IMR-90 (cell line): ENCODE results near the gene NR2C2.

ENCODE experiments used
- BHLHE40 ChIP-seq: fragments of 150-350 bp; IDR thresholded peaks from 2 replicates; pipeline ENCODE4 v1.6.1; 2016; ENCODE audit warnings: mild to moderate bottlenecking, low read depth, low read length
- CEBPB ChIP-seq: IDR thresholded peaks from 2 replicates; pipeline ENCODE4 v1.6.1; 2012; ENCODE audit warnings: low read depth, low read length, improper control_type of control experiment
- CHD1 ChIP-seq: IDR thresholded peaks from 2 replicates; pipeline ENCODE4 v1.6.1; 2012; ENCODE audit warnings: low read depth, low read length, improper control_type of control experiment
- CTCF ChIP-seq: conservative IDR thresholded peaks from 2 replicates; pipeline ENCODE4 v1.5.1; 2012; ENCODE audit warnings: mild to moderate bottlenecking, low read depth, low read length, improper control_type of control experiment
- FOS ChIP-seq: fragments of 150-350 bp; IDR thresholded peaks from 2 replicates; pipeline ENCODE4 v1.6.1; 2016; ENCODE audit warnings: low read depth, low read length
- MAFK ChIP-seq: IDR thresholded peaks from 2 replicates; pipeline ENCODE4 v1.6.1; 2012; ENCODE audit warnings: low read depth, low read length, improper control_type of control experiment
- POLR2A ChIP-seq: IDR thresholded peaks from 2 replicates; pipeline ENCODE4 v1.6.1; 2012; ENCODE audit warnings: mild to moderate bottlenecking, low read depth, low read length
- SMC3 ChIP-seq: fragments of 150-350 bp; IDR thresholded peaks from 2 replicates; pipeline ENCODE4 v1.6.1; 2016; ENCODE audit warnings: low read depth, mild to moderate bottlenecking, antibody characterized with exemption, low read length, moderate library complexity

DNA sequence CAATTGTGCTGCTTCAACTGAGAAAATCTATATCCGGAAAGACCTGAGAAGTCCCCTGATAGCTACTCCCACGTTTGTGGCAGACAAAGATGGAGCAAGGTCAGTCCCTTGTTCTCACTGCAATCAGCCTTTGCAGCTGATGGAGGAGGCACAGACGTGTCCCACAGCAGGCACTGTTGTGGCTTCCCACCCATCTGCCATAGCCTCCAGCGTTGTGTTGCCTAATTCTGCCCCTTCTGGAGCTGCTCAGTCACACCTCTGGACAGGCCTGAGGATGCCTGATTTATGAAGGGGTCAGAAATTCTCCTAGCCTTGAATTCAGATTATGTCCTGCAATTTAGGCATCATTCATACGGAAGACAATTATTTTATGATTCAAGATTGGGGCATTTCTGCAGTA is 75.9 kb downstream of the NR2C2 start:
- TF ChIP-seq CTCF = no peak
- TF ChIP-seq SMC3 = no peak
- TF ChIP-seq BHLHE40 = no peak
- TF ChIP-seq CHD1 = no peak
- TF ChIP-seq MAFK = no peak
- TF ChIP-seq POLR2A = no peak
- no peak for TF ChIP-seq FOS
- no peak for TF ChIP-seq CEBPB
